Activated T-cell treated with anti-CD3 and anti-CD28 coated beads for 4 hours (primary cell): ENCODE measurements around the gene FNBP1L.

ENCODE experiments used
- DNase-seq: peaks from one replicate; pipeline ENCODE4 v3.0.0-alpha.2; 2020

Gene FNBP1L

DNA sequence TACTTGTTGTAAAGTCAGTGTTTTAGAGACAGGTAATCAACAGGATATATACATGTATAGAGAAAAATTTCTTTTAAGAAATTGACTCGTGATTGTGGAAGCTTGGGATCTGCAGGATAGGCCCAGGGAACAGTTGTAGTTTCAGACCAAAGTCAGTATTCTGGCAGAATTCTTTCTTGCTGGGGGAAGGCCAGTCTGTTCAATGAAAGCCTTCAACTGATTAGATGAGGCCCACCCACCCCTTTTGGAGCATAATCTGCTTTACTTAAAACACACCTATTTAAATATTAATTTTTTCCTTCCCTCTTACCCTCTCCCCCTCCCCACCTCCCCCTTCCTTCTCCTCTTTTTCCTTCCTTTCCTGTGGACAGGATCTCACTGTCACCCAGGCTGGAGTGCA lies 48.0 kb downstream of the FNBP1L start:
- DNase-seq: no peak

- DNase-seq: no peak
Measured at GRCh38 chr1:93496520-93496919, 48.6 kb downstream of the FNBP1L start.

- no peak for DNase-seq
Measured at GRCh38 chr1:93499075-93499474, 51.2 kb downstream of the FNBP1L start.

DNA sequence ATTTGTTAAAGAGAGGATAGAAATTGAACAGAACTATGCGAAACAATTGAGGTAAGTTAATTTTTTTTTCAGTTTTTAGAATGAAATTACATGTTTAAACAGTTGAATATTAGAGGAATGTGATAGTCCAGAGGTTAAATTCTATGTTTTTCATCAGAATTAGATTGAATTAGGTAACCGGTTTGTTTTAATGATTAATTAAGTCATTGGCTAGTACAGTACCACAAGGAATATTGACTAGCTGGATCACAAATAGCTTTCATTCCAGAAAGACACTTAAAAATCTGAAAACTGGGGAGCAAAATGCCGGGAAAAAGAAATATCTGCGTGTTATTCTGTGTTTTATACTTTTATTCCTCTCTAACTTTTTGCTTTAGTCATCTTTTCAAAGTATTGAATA lies 51.6 kb downstream of the FNBP1L start:
- no peak for DNase-seq

- DNase-seq: no peak
Measured at GRCh38 chr1:93500275-93500674, 52.4 kb downstream of the FNBP1L start.

- DNase-seq: no peak
Measured at GRCh38 chr1:93501399-93501798, 53.5 kb downstream of the FNBP1L start.

- no peak for DNase-seq
Measured at GRCh38 chr1:93501829-93502369, 54.0 kb downstream of the FNBP1L start.

GRCh38 chr1:93502571-93502970 lies 54.7 kb downstream of the FNBP1L start:
- DNase-seq: no peak

- DNase-seq: no peak
Measured at GRCh38 chr1:93503163-93503562, 55.2 kb downstream of the FNBP1L start.

- no peak for DNase-seq
Measured at GRCh38 chr1:93503816-93504215, 55.9 kb downstream of the FNBP1L start.

GRCh38 chr1:93504247-93505033 lies 56.5 kb downstream of the FNBP1L start:
- no peak for DNase-seq

DNA sequence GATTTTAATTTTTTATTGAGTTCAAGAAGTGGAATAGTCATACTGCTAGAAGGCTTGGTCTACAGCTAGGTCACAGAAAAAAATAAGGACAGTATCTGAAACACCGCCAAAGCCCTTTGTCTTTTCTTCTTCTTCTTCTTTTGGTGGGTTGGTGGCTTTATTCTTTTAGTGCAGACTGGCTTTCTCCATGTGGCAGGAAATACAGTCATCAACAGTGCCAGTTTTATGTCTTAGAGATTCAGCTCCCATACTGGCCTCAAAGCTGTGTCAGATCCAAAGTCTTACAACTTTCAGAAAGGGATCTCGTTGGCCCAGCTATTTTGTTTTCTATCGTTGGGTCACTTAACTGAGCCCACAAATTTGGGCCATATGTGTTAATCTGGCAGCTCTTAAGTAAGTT lies 58.2 kb downstream of the FNBP1L start:
- no peak for DNase-seq

GRCh38 chr1:93516164-93516563 lies 68.2 kb downstream of the FNBP1L start:
- DNase-seq: no peak

GRCh38 chr1:93518516-93518915 lies 70.6 kb downstream of the FNBP1L start:
- DNase-seq: no peak

- DNase-seq: no peak
Measured at GRCh38 chr1:93519199-93519829, 71.4 kb downstream of the FNBP1L start.

DNA sequence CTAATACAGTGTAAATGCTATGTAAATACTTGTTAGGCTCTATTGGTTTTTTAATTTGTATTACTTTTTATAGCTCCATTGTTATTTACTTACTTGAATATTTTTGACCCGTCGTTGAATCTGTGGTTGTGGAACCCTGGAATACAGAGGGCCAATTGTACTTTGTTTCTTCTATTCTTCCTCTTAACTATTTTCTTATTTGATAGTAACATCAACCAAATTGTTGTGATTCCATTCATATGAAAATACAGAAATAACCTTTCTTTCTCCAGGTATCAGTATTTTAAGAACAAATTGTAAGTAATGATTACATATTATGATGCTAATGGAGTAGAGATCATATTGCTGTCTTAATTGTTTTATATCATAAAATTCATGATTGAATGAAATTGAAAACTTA lies 73.7 kb downstream of the FNBP1L start:
- DNase-seq: no peak

- DNase-seq: no peak
Measured at GRCh38 chr1:93522721-93523120, 74.8 kb downstream of the FNBP1L start.

DNA sequence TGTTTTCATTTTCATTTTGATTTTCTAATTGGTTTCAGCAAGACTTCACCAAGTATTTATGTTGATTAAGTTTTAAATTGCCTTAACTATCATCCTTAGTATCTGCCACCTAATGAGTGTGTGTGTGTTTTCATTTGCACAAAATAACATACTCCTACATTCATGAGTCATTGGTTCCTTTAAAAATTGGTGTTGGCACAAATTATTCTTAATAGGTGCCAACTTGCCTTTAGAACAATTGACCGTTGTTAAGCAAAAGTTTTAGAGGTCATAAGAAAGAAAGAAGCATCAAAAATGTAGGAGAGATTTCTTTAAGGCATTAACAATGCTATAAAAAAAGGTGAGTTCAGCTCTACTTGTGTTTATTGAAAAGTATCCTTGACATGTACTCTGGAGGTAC lies 77.5 kb downstream of the FNBP1L start:
- DNase-seq: no peak

DNA sequence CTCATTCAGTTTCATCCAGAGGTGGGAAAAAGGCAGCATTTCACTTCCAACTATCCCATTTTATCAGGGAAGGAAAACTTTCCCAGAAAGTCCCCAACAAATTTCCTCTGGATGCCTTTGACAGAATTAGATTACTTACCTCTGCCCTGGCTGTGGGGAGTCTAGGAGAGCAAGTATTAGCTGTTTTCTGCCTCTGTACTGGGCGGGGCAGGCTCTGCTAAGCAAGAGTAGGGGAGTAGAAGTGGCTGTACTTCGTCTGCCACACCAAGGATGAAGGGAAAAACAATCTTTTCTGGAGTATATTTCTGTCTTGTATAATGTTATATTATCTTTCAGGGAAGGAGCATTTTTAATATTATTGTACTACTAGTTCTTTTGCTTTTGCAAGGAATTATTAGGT lies 78.5 kb downstream of the FNBP1L start:
- no peak for DNase-seq

GRCh38 chr1:93528412-93528811 lies 80.5 kb downstream of the FNBP1L start:
- no peak for DNase-seq

DNA sequence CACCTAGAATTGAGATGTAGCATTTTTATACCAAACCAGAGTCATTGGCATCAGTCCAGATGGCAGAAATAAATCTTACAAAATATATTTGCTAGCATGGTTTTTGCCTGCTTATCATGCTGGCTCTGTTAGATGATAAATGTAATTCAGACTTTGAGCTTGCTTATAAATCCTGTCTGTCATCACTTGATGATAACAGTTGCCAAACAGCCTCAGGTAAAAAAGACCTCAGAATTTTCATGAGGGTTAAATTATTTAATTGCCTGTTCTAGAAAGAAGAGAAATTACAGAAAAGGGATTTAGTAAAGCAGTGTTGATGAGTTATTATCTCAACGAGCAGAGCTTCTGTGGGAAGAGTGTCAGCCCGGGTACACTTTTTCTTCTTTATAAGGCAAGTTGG lies 83.3 kb downstream of the FNBP1L start:
- DNase-seq: no peak

DNA sequence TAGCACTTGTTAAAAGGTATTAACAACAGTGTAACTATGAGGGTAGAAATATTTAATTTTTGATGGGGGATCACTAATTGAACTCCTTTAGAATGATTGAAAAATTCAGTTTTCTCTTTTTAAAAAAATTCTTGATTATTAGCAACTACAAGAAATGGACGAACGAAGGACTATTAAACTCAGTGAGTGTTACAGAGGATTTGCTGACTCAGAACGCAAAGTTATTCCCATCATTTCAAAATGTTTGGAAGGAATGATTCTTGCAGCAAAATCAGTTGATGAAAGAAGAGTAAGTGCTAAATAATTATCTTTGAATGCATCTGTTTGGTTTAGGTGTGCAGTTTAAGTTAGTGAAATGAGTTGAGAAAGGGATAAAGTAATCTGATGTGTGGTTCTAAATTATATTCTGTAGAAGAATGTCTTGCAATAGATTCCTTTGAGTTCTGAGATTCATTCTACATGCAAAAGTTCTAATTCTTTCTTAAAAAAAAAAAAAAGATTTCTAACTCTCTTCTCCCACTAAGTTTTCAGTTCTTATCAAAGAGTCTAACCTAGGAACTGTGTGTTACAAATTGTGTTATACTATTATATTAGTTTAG lies 85.0 kb downstream of the FNBP1L start:
- DNase-seq: no peak

DNA sequence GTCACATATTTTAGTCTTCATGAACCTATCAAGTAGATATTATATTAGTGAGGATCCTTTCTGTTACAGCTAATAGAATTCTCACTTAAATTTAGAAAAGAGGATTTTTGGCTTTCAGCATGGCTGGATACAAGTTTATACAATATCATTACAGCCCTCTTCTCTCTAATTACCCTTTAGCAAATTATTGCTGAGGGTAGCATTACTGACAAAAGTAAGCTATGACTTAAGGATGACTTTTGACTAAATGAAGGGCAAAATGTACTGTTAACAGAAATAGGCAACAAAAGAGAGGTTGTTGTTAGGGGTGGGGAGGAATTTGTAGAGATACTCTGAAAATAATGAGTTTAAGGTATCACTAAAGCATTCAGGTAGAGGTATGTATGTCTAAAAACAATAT lies 85.8 kb downstream of the FNBP1L start:
- no peak for DNase-seq

DNA sequence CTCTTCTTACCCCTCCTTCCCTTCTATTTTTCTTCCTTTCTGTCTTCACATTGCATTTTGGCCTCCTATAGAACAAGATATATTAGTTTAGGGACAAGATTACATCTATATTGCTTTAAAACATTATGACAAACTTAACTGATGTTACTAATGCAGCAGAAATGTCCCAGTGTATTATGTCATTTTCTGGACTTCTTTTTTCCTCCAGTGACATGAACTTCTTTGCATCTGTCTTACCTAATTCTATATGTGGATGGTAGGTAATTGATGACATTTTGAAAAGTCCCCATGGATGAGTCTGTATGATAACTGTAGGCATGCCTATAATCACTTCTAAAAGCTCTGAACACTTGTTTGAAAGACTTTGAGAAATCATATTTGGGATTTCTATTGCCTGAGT lies 89.5 kb downstream of the FNBP1L start:
- no peak for DNase-seq
